ENCODE measurements around the gene CERS3. TPM values are rescaled to one million over a fixed set of nuclear protein-coding genes. Genes with fewer than 3 reads are reported as not detected.

Gene CERS3
- total and polyA plus RNA-seq, 7 experiments from 2014 or later, result 0.27 to 5.5 (median 3.2) TPM

DNA sequence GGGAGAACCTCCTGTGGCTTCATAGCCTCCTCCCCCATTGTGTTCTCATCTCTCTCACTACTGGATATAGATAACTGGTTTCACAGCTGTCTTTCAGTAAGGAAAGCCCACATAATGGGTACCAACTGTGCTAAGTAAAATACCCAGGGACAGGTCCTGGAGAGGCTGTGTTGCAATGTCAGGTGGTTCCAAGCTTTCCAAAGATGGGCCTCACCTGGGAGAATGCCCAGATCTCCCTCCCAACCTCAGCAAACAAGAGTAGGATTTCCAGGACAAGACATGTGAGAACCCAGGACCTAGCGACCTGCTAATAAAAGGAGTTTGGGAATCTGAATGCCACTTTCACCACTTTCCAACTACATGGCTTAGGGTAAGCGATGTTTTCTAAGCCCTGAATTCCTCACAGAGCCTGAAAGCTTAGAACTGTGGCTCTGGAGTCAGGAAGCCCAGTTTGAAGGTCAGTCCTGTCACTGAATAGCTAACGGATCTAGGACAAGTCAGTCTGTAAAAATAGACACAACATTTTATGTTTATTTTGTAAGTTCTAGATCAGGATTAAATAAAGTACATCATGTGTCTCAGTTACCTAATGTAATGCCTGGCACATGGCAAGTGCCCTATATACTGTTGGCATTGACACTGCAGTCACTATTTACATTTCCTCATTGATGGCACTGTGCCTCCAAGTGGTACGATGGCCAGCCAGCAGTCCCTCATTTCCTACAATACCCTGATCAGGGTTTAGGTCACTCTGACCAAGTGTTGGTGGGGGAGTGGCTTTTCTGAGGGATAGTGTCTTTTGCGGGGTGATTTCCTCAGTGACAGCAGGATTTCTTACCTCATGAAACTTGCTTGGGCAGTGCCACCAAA is 11.9 kb downstream of the CERS3 start:
- no peak for DNase-seq
- Mint-ChIP-seq H3K27me3 (peaks cover 0 to 8% (median 0%) of the 10 kb centered on the region in 5 donors), H3K9me3 (no peaks in the 10 kb centered on the region), H3K4me3 (no peak overlapping the region), H3K27ac (peak overlapping the region in 1 of 9 donors; percentile 46), H3K36me3 (peaks cover 0 to 19% (median 0%) of the 10 kb centered on the region in 5 donors), H3K4me1 (peaks cover 6 to 31% (median 24%) of the 10 kb centered on the region in 7 donors)
- intact Hi-C loops (cut with micrococcal nuclease), result no loop called here
- no peak overlapping the region for H3K27ac ChIP-seq (ENCODE audit: low read depth, low read length)
- peak; percentile 23 for ATAC-seq
- peaks cover 9 to 19% of the 10 kb centered on the region in 2 donors for H3K4me1 ChIP-seq (ENCODE audit: control insufficient read depth in 2 of 2, insufficient read depth in 2 of 2, low read length in 2 of 2)
- no peaks in the 10 kb centered on the region for H3K36me3 ChIP-seq (ENCODE audit: control insufficient read depth in 2 of 3, insufficient read depth in 3 of 3, low read length in 3 of 3)
- H3K4me3 ChIP-seq (ENCODE audit: low read length), result no peak overlapping the region
- H3K27me3 ChIP-seq (ENCODE audit: control insufficient read depth in 2 of 2, insufficient read depth in 2 of 2, low read length in 2 of 2), result no peaks in the 10 kb centered on the region
- H3K9me3 ChIP-seq (ENCODE audit: control insufficient read depth in 2 of 3, low read length in 3 of 3), result no peaks in the 10 kb centered on the region
- POLR2A ChIA-PET, result no interaction called here
- CTCF ChIA-PET, result no interaction called here

- Histone ChIP-seq H3K4me3 (ENCODE audit: low read length) (no peak overlapping the region), H3K36me3 (ENCODE audit: control insufficient read depth in 2 of 3, insufficient read depth in 3 of 3, low read length in 3 of 3) (no peaks in the 10 kb centered on the region), H3K27me3 (ENCODE audit: control insufficient read depth in 2 of 2, insufficient read depth in 2 of 2, low read length in 2 of 2) (no peaks in the 10 kb centered on the region), H3K9me3 (ENCODE audit: control insufficient read depth in 2 of 3, low read length in 3 of 3) (no peaks in the 10 kb centered on the region), H3K27ac (ENCODE audit: low read depth, low read length) (no peak overlapping the region), H3K4me1 (ENCODE audit: control insufficient read depth in 2 of 2, insufficient read depth in 2 of 2, low read length in 2 of 2) (peaks cover 9 to 12% of the 10 kb centered on the region in 2 donors)
- Mint-ChIP-seq H3K4me3 (no peak overlapping the region), H3K9me3 (peaks cover 0 to 3% (median 0%) of the 10 kb centered on the region in 11 donors), H3K36me3 (peaks cover 0 to 21% (median 0%) of the 10 kb centered on the region in 5 donors), H3K4me1 (peaks cover 0 to 23% (median 16%) of the 10 kb centered on the region in 7 donors), H3K27me3 (peaks cover 0 to 11% (median 0%) of the 10 kb centered on the region in 5 donors), H3K27ac (peak overlapping the region in 4 of 9 donors; percentile 1 to 67 (median 42))
- DNase-seq (no peak), ATAC-seq (peak; percentile 50)
- intact Hi-C loops (cut with micrococcal nuclease), result no loop called here
- CTCF ChIA-PET, result no interaction called here
- POLR2A ChIA-PET, result interaction anchor here (0.6 kb wide), 1 partner anchor 13 kb away, joined by 3 read pairs; the partner anchor contains the start of gene CERS3
These were observed 13.0 kb downstream of the CERS3 start for GRCh38 chr15:100515758-100516157.

GRCh38 chr15:100508641-100509300 is 20.0 kb downstream of the CERS3 start:
- H3K36me3 ChIP-seq (ENCODE audit: control insufficient read depth in 2 of 3, insufficient read depth in 3 of 3, low read length in 3 of 3), result no peaks in the 10 kb centered on the region
- H3K27me3 ChIP-seq (ENCODE audit: control insufficient read depth in 2 of 2, insufficient read depth in 2 of 2, low read length in 2 of 2), result no peaks in the 10 kb centered on the region
- peaks cover 0 to 3% (median 0%) of the 10 kb centered on the region in 11 donors for H3K9me3 Mint-ChIP-seq
- no peak overlapping the region for H3K27ac ChIP-seq (ENCODE audit: low read depth, low read length)
- H3K4me1 Mint-ChIP-seq, result peaks cover 0 to 11% (median 3%) of the 10 kb centered on the region in 7 donors
- peak overlapping the region in 2 of 9 donors; percentile 10 to 11 for H3K27ac Mint-ChIP-seq
- H3K4me1 ChIP-seq (ENCODE audit: control insufficient read depth in 2 of 2, insufficient read depth in 2 of 2, low read length in 2 of 2), result no peaks in the 10 kb centered on the region
- intact Hi-C loops (cut with micrococcal nuclease), result no loop called here
- ChIA-PET POLR2A (no interaction called here), CTCF (no interaction called here)
- H3K27me3 Mint-ChIP-seq, result peaks cover 0 to 20% (median 0%) of the 10 kb centered on the region in 5 donors
- peaks cover under 1 to 29% (median 7%) of the 10 kb centered on the region in 5 donors for H3K36me3 Mint-ChIP-seq
- ATAC-seq (no peak), DNase-seq (no peak)
- no peaks in the 10 kb centered on the region for H3K9me3 ChIP-seq (ENCODE audit: control insufficient read depth in 2 of 3, low read length in 3 of 3)
- H3K4me3 Mint-ChIP-seq, result no peak overlapping the region
- no peak overlapping the region for H3K4me3 ChIP-seq (ENCODE audit: low read length)

DNA sequence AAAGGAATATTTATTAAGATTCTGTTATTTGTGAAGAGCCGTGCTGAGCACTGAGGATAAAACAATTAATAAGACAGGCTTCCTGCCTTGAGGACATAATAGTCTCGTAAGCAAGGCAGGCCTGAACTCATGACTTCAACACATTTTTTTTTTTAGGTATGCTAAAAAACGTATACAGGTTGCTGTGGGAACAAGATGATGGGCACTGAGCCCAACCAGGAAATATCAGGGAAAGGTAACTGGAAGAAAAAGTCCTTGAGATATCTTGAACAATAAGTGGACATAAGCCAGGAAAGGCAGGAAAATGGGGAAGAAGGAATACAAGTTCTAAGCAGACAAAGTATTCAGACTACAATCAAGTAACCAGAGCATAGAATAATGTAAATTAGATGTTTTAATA is 26.1 kb downstream of the CERS3 start:
- no peak overlapping the region for H3K4me3 ChIP-seq (ENCODE audit: low read length)
- no peaks in the 10 kb centered on the region for H3K9me3 ChIP-seq (ENCODE audit: control insufficient read depth in 2 of 3, low read length in 3 of 3)
- H3K36me3 ChIP-seq (ENCODE audit: control insufficient read depth in 2 of 3, insufficient read depth in 3 of 3, low read length in 3 of 3), result no peaks in the 10 kb centered on the region
- DNase-seq (no peak), ATAC-seq (no peak)
- H3K27ac Mint-ChIP-seq, result no peak overlapping the region
- H3K4me1 ChIP-seq (ENCODE audit: control insufficient read depth in 2 of 2, insufficient read depth in 2 of 2, low read length in 2 of 2), result no peaks in the 10 kb centered on the region
- H3K9me3 Mint-ChIP-seq, result no peaks in the 10 kb centered on the region
- ChIA-PET POLR2A (no interaction called here), CTCF (no interaction called here)
- no peak overlapping the region for H3K27ac ChIP-seq (ENCODE audit: low read depth, low read length)
- intact Hi-C loops (cut with micrococcal nuclease), result no loop called here
- H3K27me3 ChIP-seq (ENCODE audit: control insufficient read depth in 2 of 2, insufficient read depth in 2 of 2, low read length in 2 of 2), result no peaks in the 10 kb centered on the region
- H3K27me3 Mint-ChIP-seq, result peaks cover 0 to 20% (median 4%) of the 10 kb centered on the region in 5 donors
- peaks cover 0 to 15% (median 3%) of the 10 kb centered on the region in 7 donors for H3K4me1 Mint-ChIP-seq
- peaks cover 2 to 35% (median 16%) of the 10 kb centered on the region in 5 donors for H3K36me3 Mint-ChIP-seq
- no peak overlapping the region for H3K4me3 Mint-ChIP-seq

- no peak for DNase-seq
- ATAC-seq, result no peak
- Mint-ChIP-seq H3K4me3 (no peak overlapping the region), H3K36me3 (peaks cover 2 to 36% (median 16%) of the 10 kb centered on the region in 5 donors), H3K9me3 (no peaks in the 10 kb centered on the region), H3K27ac (no peak overlapping the region), H3K27me3 (peaks cover 0 to 24% (median 9%) of the 10 kb centered on the region in 5 donors), H3K4me1 (peaks cover 0 to 7% (median 0%) of the 10 kb centered on the region in 7 donors)
- ChIA-PET CTCF (no interaction called here), POLR2A (no interaction called here)
- intact Hi-C loops (cut with micrococcal nuclease), result no loop called here
- no peaks in the 10 kb centered on the region for H3K4me1 ChIP-seq (ENCODE audit: control insufficient read depth in 2 of 2, insufficient read depth in 2 of 2, low read length in 2 of 2)
- H3K27ac ChIP-seq (ENCODE audit: low read depth, low read length), result no peak overlapping the region
- H3K9me3 ChIP-seq (ENCODE audit: control insufficient read depth in 2 of 3, low read length in 3 of 3), result no peaks in the 10 kb centered on the region
- no peaks in the 10 kb centered on the region for H3K27me3 ChIP-seq (ENCODE audit: control insufficient read depth in 2 of 2, insufficient read depth in 2 of 2, low read length in 2 of 2)
- no peak overlapping the region for H3K4me3 ChIP-seq (ENCODE audit: low read length)
- no peaks in the 10 kb centered on the region for H3K36me3 ChIP-seq (ENCODE audit: control insufficient read depth in 2 of 3, insufficient read depth in 3 of 3, low read length in 3 of 3)
These were observed 27.6 kb downstream of the CERS3 start for GRCh38 chr15:100501117-100501516.

- POLR2A ChIA-PET, result no interaction called here
- intact Hi-C loops (cut with micrococcal nuclease), result no loop called here
- H3K9me3 ChIP-seq (ENCODE audit: control insufficient read depth in 2 of 3, low read length in 3 of 3), result no peaks in the 10 kb centered on the region
These were observed 28.3 kb downstream of the CERS3 start for GRCh38 chr15:100500226-100500990.

More at GRCh38 chr15:100500226-100500990, 28.3 kb downstream of the CERS3 start:
- H3K4me1 Mint-ChIP-seq, result peaks cover 0 to 4% (median 0%) of the 10 kb centered on the region in 7 donors
- Histone ChIP-seq H3K27me3 (ENCODE audit: control insufficient read depth in 2 of 2, insufficient read depth in 2 of 2, low read length in 2 of 2) (no peaks in the 10 kb centered on the region), H3K4me1 (ENCODE audit: control insufficient read depth in 2 of 2, insufficient read depth in 2 of 2, low read length in 2 of 2) (no peaks in the 10 kb centered on the region), H3K27ac (ENCODE audit: low read depth, low read length) (no peak overlapping the region), H3K4me3 (ENCODE audit: low read length) (no peak overlapping the region), H3K36me3 (ENCODE audit: control insufficient read depth in 2 of 3, insufficient read depth in 3 of 3, low read length in 3 of 3) (no peaks in the 10 kb centered on the region)
- CTCF ChIA-PET, result no interaction called here
- DNase-seq (no peak), ATAC-seq (no peak)
- H3K27me3 Mint-ChIP-seq, result peaks cover 0 to 24% (median 9%) of the 10 kb centered on the region in 5 donors
- H3K9me3 Mint-ChIP-seq, result no peaks in the 10 kb centered on the region
- H3K4me3 Mint-ChIP-seq, result no peak overlapping the region
- peaks cover 2 to 36% (median 16%) of the 10 kb centered on the region in 5 donors for H3K36me3 Mint-ChIP-seq
- H3K27ac Mint-ChIP-seq, result no peak overlapping the region

Measured in naive thymus-derived CD4-positive, alpha-beta T cell (primary cell).